CD14-positive monocyte (primary cell): ENCODE measurements around the gene TFAP2B. TPM values are rescaled to one million over a fixed set of nuclear protein-coding genes. Genes with fewer than 3 reads are reported as not detected.

Experiments used
- DNase-seq, 3 donors: peaks; one replicate each; pipeline ENCODE4 v3.0.0-alpha.2; 2011 to 2022
- H2AFZ ChIP-seq: 2 replicates; pipeline ENCODE4 v1.6.0; 2012; ENCODE audit warnings: mild to moderate bottlenecking, low read depth, low read length, inconsistent platforms; ENCODE audit not compliant: insufficient read depth, poor library complexity, severe bottlenecking
- H3K27ac ChIP-seq, 2 donors: 1 replicate in 1 of 2; 2 replicates in 1 of 2; pipeline ENCODE4 v1.5.1; 2012 to 2013; ENCODE audit warnings: low read length in 2 of 2, control low read depth in 1 of 2, inconsistent platforms in 1 of 2, low read depth in 1 of 2, mild to moderate bottlenecking in 1 of 2
- H3K27me3 ChIP-seq, 2 donors: one replicate each; pipeline versions ENCODE4 v1.6.0 to v1.6.1; 2011 to 2013; ENCODE audit warnings: low read length in 2 of 2; ENCODE audit not compliant: control insufficient read depth in 2 of 2, insufficient read depth in 2 of 2
- H3K36me3 ChIP-seq, 2 donors: replicated peaks in 1 of 2; 1 replicate in 1 of 2; 2 replicates in 1 of 2; pipeline versions ENCODE4 v1.5.1 to v1.6.1; 2012 to 2013; ENCODE audit warnings: low read length in 2 of 2, control low read depth in 1 of 2, inconsistent platforms in 1 of 2, mild to moderate bottlenecking in 1 of 2; ENCODE audit not compliant: insufficient read depth in 2 of 2, control insufficient read depth in 1 of 2
- H3K4me1 ChIP-seq, 2 donors: 1 replicate in 1 of 2; 2 replicates in 1 of 2; pipeline versions ENCODE4 v1.5.1 to v1.6.1; 2012 to 2013; ENCODE audit warnings: low read length in 2 of 2, control low read depth in 1 of 2, inconsistent platforms in 1 of 2, mild to moderate bottlenecking in 1 of 2, moderate library complexity in 1 of 2; ENCODE audit not compliant: insufficient read depth in 2 of 2, control insufficient read depth in 1 of 2
- H3K4me2 ChIP-seq: replicated peaks from 2 replicates; pipeline ENCODE3; 2012; ENCODE audit warnings: low read length, moderate library complexity, mild to moderate bottlenecking; ENCODE audit not compliant: poor library complexity, severe bottlenecking; ENCODE audit errors: extremely low read depth
- H3K4me3 ChIP-seq, 3 experiments: fragments of 200-600 bp in 1 of 3; sonication (generic) in 1 of 3; replicated peaks in 1 of 3; 1 replicate in 2 of 3; 2 replicates in 1 of 3; pipeline ENCODE4 v1.5.1; 2011 to 2013; ENCODE audit warnings: low read length in 3 of 3, mild to moderate bottlenecking in 3 of 3, control low read depth in 2 of 3, low read depth in 2 of 3, inconsistent platforms in 1 of 3, moderate library complexity in 1 of 3
- H3K79me2 ChIP-seq: 2 replicates; pipeline ENCODE4 v1.6.0; 2012; ENCODE audit warnings: mild to moderate bottlenecking, control low read depth, inconsistent platforms, low read length, moderate library complexity; ENCODE audit not compliant: insufficient read depth
- H3K9ac ChIP-seq: 2 replicates; pipeline ENCODE4 v1.6.0; 2017; ENCODE audit warnings: low read length, mild to moderate bottlenecking; ENCODE audit not compliant: insufficient read depth, poor library complexity, severe bottlenecking
- H3K9me3 ChIP-seq, 2 donors: replicated peaks in 1 of 2; 1 replicate in 1 of 2; 2 replicates in 1 of 2; pipeline versions ENCODE4 v1.5.1 to v1.6.1; 2012 to 2013; ENCODE audit warnings: low read length in 2 of 2, control low read depth in 1 of 2; ENCODE audit not compliant: control insufficient read depth in 1 of 2, insufficient read depth in 1 of 2
- H4K20me1 ChIP-seq: 2 replicates; pipeline ENCODE4 v1.6.0; 2012; ENCODE audit warnings: mild to moderate bottlenecking, low read length, control low read depth, moderate library complexity; ENCODE audit not compliant: insufficient read depth
- H3K27ac Mint-ChIP-seq, 7 donors: one replicate each; pipeline ENCODE4 v1.8.0; 2020; ENCODE audit warnings: mild to moderate bottlenecking in 7 of 7, mixed read lengths in 7 of 7, moderate library complexity in 6 of 7, inconsistent platforms in 2 of 7
- H3K27me3 Mint-ChIP-seq, 3 donors: one replicate each; pipeline ENCODE4 v1.8.0; 2021 to 2022; ENCODE audit warnings: low read depth in 3 of 3, mild to moderate bottlenecking in 3 of 3, mixed read lengths in 3 of 3, moderate library complexity in 3 of 3, inconsistent platforms in 1 of 3
- H3K36me3 Mint-ChIP-seq, 2 donors: one replicate each; pipeline ENCODE4 v1.8.0; 2020; ENCODE audit warnings: mixed read lengths in 2 of 2, inconsistent platforms in 1 of 2, mild to moderate bottlenecking in 1 of 2
- H3K4me1 Mint-ChIP-seq: one replicate; pipeline ENCODE4 v1.8.0; 2020; ENCODE audit warnings: mild to moderate bottlenecking, mixed read lengths
- H3K4me3 Mint-ChIP-seq, 2 donors: one replicate each; pipeline ENCODE4 v1.8.0; 2020; ENCODE audit warnings: mild to moderate bottlenecking in 2 of 2, mixed read lengths in 2 of 2, moderate library complexity in 1 of 2
- H3K9me3 Mint-ChIP-seq, 7 donors: one replicate each; pipeline ENCODE4 v1.8.0; 2020 to 2022; ENCODE audit warnings: mixed read lengths in 7 of 7, mild to moderate bottlenecking in 6 of 7, moderate library complexity in 6 of 7, inconsistent platforms in 2 of 7
- WGBS: methylation state at CpG from one replicate; pipeline ENCODE4 v1.1.5; 2013; ENCODE audit warnings: missing lambda C conversion rate; ENCODE audit not compliant: insufficient coverage; 5-methylcytosine and 5-hydroxymethylcytosine counted together
- intact Hi-C, 2 donors: fragments of 100-400 bp; cut with micrococcal nuclease; formaldehyde crosslinking; loops; one replicate each; pipeline versions ENCODE4 v1.15.0 to v1.15.1; 2023
- polyA plus RNA-seq, 3 donors: library from polyadenylated mRNA; depleted of rRNA in 1 of 3; unstranded in 2 of 3; stranded (reverse) in 1 of 3; fragments of 300-500 nt in 2 of 3; fragments of >200 nt in 1 of 3; fragmentation: Illumina TruSeq in 2 of 3; gene quantifications; 1 replicate in 2 of 3; 2 replicates in 1 of 3; pipeline ENCODE4 v1.2.3, GENCODE V29; 2012 to 2021
- TF ChIP-seq, protein P1 (sequence below): fragments of 200-600 bp; IDR thresholded peaks from one replicate; pipeline ENCODE4 v1.8.0; 2022; ENCODE audit warnings: antibody characterized with exemption, mild to moderate bottlenecking

Gene TFAP2B
- polyA plus RNA-seq, 3 donors: not detected

DNA sequence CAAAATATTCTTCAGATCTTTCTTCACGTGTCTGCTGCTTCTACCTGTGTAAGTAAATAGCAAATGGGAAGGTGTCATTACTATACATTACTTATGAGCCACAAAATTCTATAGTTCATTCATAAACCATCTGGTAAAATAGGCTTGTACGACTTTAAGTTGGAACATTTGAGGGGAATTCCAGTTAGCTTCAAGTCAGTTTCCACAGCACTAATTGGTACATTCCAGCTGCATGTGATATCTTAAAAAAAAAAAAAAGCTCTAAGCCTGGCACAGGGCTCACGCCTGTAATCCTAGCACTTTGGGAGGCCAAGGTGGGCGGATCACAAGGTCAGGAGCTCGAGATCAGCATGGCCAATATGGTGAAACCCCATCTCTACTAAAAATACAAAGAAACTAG lies 23.1 kb upstream of the TFAP2B start:
- H3K9me3 ChIP-seq: no peaks in the 10 kb centered on the region
- no peak overlapping the region for H3K4me2 ChIP-seq
- no CpG with 5 or more reads among the region's 5 CpGs for WGBS
- H2AFZ ChIP-seq: no peak overlapping the region
- H3K36me3 Mint-ChIP-seq: no peaks in the 10 kb centered on the region
- H3K27ac ChIP-seq: no peak overlapping the region
- TF ChIP-seq, protein P1, sequence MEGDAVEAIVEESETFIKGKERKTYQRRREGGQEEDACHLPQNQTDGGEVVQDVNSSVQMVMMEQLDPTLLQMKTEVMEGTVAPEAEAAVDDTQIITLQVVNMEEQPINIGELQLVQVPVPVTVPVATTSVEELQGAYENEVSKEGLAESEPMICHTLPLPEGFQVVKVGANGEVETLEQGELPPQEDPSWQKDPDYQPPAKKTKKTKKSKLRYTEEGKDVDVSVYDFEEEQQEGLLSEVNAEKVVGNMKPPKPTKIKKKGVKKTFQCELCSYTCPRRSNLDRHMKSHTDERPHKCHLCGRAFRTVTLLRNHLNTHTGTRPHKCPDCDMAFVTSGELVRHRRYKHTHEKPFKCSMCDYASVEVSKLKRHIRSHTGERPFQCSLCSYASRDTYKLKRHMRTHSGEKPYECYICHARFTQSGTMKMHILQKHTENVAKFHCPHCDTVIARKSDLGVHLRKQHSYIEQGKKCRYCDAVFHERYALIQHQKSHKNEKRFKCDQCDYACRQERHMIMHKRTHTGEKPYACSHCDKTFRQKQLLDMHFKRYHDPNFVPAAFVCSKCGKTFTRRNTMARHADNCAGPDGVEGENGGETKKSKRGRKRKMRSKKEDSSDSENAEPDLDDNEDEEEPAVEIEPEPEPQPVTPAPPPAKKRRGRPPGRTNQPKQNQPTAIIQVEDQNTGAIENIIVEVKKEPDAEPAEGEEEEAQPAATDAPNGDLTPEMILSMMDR: no peak
- H3K27me3 Mint-ChIP-seq: peaks cover 4 to 8% (median 7%) of the 10 kb centered on the region in 3 donors
- no peaks in the 10 kb centered on the region for H4K20me1 ChIP-seq
- H3K4me1 ChIP-seq: no peaks in the 10 kb centered on the region
- DNase-seq: no peak
- H3K9ac ChIP-seq: no peak overlapping the region
- H3K4me3 Mint-ChIP-seq: no peak overlapping the region
- H3K27me3 ChIP-seq: no peaks in the 10 kb centered on the region
- H3K4me1 Mint-ChIP-seq: no peaks in the 10 kb centered on the region
- H3K79me2 ChIP-seq: no peaks in the 10 kb centered on the region
- H3K27ac Mint-ChIP-seq: no peak overlapping the region
- no peaks in the 10 kb centered on the region for H3K36me3 ChIP-seq
- H3K4me3 ChIP-seq: no peak overlapping the region
- peaks cover 0 to 2% (median 0%) of the 10 kb centered on the region in 7 donors for H3K9me3 Mint-ChIP-seq
- intact Hi-C loops: no loop called here

DNA sequence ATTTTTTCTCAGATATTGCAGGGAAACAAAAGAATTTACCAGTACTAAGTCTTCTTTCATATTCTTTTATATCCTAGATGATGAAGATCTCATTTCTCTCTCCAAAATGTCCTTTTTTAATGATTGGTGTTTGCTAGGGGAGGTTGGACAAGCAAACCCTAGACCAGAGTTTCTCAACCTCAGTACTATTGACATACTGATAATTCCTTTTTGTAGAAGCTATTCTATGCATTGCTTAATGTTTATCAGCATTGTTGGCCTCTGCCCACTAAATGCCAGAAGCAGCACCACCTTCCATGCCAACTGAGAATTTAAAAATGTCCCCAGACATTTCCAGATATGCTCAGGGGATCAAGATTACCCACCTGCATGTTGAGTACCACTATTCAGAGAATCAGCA lies 14.4 kb upstream of the TFAP2B start:
- H3K9me3 Mint-ChIP-seq: peaks cover 0 to 4% (median 0%) of the 10 kb centered on the region in 7 donors

More for the DNA sequence above, 14.4 kb upstream of the TFAP2B start:
- no peak for DNase-seq
- Mint-ChIP-seq H3K36me3 (no peaks in the 10 kb centered on the region), H3K4me1 (no peaks in the 10 kb centered on the region), H3K27ac (no peak overlapping the region), H3K27me3 (peaks cover 0 to 7% (median 6%) of the 10 kb centered on the region in 3 donors), H3K4me3 (no peak overlapping the region)
- no peak overlapping the region for H3K27ac ChIP-seq
- no peak overlapping the region for H2AFZ ChIP-seq
- no peaks in the 10 kb centered on the region for H4K20me1 ChIP-seq
- H3K4me3 ChIP-seq: no peak overlapping the region
- H3K4me2 ChIP-seq: no peak overlapping the region
- no peaks in the 10 kb centered on the region for H3K9me3 ChIP-seq
- no peaks in the 10 kb centered on the region for H3K79me2 ChIP-seq
- no peak overlapping the region for H3K9ac ChIP-seq
- no peaks in the 10 kb centered on the region for H3K27me3 ChIP-seq
- TF ChIP-seq, protein P1: no peak
- no peaks in the 10 kb centered on the region for H3K36me3 ChIP-seq
- H3K4me1 ChIP-seq: no peaks in the 10 kb centered on the region
- intact Hi-C loops: no loop called here
